Measurements from ENCODE around the gene HSD17B1. TPM values are rescaled to one million over a fixed set of nuclear protein-coding genes. Genes with fewer than 3 reads are reported as not detected.

HSD17B1 gene
- total and polyA plus RNA-seq, 2 of the 13 experiments (the other 11 are each of a cell fraction or from before 2014, with no cell fraction given): 0.54 to 0.93 TPM

DNA sequence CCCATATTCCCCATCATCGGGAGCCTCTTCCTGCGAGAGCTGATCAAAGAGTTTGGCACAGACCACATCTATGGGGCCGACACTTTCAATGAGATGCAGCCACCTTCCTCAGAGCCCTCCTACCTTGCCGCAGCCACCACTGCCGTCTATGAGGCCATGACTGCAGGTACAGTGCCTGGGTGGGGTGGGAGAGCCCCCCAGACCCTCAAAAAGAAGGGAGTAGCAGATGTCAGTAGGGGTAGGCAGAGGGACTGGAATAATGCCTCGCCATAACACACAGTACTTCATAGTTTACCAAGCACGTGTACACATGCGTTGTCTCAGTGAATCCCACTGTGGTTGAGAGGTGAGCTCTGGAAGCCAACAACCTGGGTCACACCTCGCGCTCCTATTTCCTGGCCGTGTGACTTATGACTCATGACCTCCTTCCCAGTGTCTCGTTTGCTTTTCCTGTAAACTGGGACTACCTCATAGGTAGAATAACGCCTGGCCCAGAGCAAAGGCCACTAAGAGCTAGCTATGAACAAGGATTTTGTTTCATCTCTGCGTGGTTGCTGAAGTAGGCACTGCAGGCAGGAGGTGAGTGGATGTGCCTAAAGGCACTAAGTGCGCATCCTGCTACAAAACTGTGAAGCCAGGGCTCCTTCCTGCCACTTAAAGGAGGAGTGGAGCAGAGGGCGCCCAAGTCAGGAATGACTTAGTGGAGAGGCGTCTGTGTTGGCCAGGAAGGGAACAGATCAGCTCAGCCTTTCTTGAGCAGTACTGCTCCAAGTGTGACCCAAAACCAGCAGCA, 11.5 kb upstream of the HSD17B1 start (continued):
- TF ChIP-seq, protein P1, sequence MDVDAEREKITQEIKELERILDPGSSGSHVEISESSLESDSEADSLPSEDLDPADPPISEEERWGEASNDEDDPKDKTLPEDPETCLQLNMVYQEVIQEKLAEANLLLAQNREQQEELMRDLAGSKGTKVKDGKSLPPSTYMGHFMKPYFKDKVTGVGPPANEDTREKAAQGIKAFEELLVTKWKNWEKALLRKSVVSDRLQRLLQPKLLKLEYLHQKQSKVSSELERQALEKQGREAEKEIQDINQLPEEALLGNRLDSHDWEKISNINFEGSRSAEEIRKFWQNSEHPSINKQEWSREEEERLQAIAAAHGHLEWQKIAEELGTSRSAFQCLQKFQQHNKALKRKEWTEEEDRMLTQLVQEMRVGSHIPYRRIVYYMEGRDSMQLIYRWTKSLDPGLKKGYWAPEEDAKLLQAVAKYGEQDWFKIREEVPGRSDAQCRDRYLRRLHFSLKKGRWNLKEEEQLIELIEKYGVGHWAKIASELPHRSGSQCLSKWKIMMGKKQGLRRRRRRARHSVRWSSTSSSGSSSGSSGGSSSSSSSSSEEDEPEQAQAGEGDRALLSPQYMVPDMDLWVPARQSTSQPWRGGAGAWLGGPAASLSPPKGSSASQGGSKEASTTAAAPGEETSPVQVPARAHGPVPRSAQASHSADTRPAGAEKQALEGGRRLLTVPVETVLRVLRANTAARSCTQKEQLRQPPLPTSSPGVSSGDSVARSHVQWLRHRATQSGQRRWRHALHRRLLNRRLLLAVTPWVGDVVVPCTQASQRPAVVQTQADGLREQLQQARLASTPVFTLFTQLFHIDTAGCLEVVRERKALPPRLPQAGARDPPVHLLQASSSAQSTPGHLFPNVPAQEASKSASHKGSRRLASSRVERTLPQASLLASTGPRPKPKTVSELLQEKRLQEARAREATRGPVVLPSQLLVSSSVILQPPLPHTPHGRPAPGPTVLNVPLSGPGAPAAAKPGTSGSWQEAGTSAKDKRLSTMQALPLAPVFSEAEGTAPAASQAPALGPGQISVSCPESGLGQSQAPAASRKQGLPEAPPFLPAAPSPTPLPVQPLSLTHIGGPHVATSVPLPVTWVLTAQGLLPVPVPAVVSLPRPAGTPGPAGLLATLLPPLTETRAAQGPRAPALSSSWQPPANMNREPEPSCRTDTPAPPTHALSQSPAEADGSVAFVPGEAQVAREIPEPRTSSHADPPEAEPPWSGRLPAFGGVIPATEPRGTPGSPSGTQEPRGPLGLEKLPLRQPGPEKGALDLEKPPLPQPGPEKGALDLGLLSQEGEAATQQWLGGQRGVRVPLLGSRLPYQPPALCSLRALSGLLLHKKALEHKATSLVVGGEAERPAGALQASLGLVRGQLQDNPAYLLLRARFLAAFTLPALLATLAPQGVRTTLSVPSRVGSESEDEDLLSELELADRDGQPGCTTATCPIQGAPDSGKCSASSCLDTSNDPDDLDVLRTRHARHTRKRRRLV (CRISPR knock-in tag; IDR thresholded peaks at IDR 0.05): peak; percentile 64; the same call in 1 of the 2 replicates
- TF ChIP-seq NFIC (IDR thresholded peaks at IDR 0.05; ENCODE audit: low read length) (peak; percentile 54; the same call in 1 of the 2 replicates), KLF16 (CRISPR knock-in tag; IDR thresholded peaks at IDR 0.05) (peak; percentile 39 to 68; a peak in 2 of 4 replicates), ZSCAN22 (CRISPR knock-in tag; IDR thresholded peaks at IDR 0.05) (no peak), FOXJ3 (CRISPR knock-in tag; IDR thresholded peaks at IDR 0.05; ENCODE audit: borderline replicate concordance) (no peak), ZSCAN29 (CRISPR knock-in tag; conservative IDR thresholded peaks at IDR 0.05) (0 out of 2 replicates have a peak, but pooled peaks have one; percentile 29), HDAC1 (CRISPR knock-in tag; IDR thresholded peaks at IDR 0.05) (peak; percentile 86), ZBTB3 (CRISPR knock-in tag; IDR thresholded peaks at IDR 0.05; ENCODE audit: borderline replicate concordance, low read depth) (peak; percentile 48; the same call in 1 of the 2 replicates), AGO2 (optimal IDR thresholded peaks at IDR 0.05; ENCODE audit: low read depth, low read length) (no peak), ZNF20 (CRISPR knock-in tag; IDR thresholded peaks at IDR 0.05) (no peak), CREB1 (IDR thresholded peaks at IDR 0.05) (peak; percentile 73), CREB1 (CRISPR knock-in tag; IDR thresholded peaks at IDR 0.05) (no peak; the same call in 1 of the 2 replicates), ZZZ3 (CRISPR knock-in tag; IDR thresholded peaks at IDR 0.05; ENCODE audit: borderline replicate concordance) (0 out of 2 replicates have a peak, but pooled peaks have one; percentile 63), ZNF136 (CRISPR knock-in tag; IDR thresholded peaks at IDR 0.05; ENCODE audit: low read depth) (peak; percentile 37; the same call in 1 of the 2 replicates), RFXANK (CRISPR knock-in tag; IDR thresholded peaks at IDR 0.05) (0 out of 2 replicates have a peak, but pooled peaks have one; percentile 40), ZNF563 (CRISPR knock-in tag; IDR thresholded peaks at IDR 0.05) (peak; percentile 75; the same call in 1 of the 2 replicates), ATF7 (IDR thresholded peaks at IDR 0.05) (no peak), ATF7 (CRISPR knock-in tag; IDR thresholded peaks at IDR 0.05) (0 out of 2 replicates have a peak, but pooled peaks have one; percentile 56)
- TF ChIP-seq, protein P2, sequence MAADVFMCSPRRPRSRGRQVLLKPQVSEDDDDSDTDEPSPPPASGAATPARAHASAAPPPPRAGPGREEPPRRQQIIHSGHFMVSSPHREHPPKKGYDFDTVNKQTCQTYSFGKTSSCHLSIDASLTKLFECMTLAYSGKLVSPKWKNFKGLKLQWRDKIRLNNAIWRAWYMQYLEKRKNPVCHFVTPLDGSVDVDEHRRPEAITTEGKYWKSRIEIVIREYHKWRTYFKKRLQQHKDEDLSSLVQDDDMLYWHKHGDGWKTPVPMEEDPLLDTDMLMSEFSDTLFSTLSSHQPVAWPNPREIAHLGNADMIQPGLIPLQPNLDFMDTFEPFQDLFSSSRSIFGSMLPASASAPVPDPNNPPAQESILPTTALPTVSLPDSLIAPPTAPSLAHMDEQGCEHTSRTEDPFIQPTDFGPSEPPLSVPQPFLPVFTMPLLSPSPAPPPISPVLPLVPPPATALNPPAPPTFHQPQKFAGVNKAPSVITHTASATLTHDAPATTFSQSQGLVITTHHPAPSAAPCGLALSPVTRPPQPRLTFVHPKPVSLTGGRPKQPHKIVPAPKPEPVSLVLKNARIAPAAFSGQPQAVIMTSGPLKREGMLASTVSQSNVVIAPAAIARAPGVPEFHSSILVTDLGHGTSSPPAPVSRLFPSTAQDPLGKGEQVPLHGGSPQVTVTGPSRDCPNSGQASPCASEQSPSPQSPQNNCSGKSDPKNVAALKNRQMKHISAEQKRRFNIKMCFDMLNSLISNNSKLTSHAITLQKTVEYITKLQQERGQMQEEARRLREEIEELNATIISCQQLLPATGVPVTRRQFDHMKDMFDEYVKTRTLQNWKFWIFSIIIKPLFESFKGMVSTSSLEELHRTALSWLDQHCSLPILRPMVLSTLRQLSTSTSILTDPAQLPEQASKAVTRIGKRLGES (CRISPR knock-in tag; IDR thresholded peaks at IDR 0.05; ENCODE audit: borderline replicate concordance): no peak
- TF ChIP-seq, protein P3, sequence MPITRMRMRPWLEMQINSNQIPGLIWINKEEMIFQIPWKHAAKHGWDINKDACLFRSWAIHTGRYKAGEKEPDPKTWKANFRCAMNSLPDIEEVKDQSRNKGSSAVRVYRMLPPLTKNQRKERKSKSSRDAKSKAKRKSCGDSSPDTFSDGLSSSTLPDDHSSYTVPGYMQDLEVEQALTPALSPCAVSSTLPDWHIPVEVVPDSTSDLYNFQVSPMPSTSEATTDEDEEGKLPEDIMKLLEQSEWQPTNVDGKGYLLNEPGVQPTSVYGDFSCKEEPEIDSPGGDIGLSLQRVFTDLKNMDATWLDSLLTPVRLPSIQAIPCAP (CRISPR knock-in tag; IDR thresholded peaks at IDR 0.05; ENCODE audit: low read depth): 0 out of 2 replicates have a peak, but pooled peaks have one; percentile 27
